IMR-90 (cell line): ENCODE data around the gene TRPM1. TPM values are rescaled to one million over a fixed set of nuclear protein-coding genes. Genes with fewer than 3 reads are reported as not detected.

Source experiments
- ATAC-seq: fragments of 200-7000 bp; cut with Tn5 transposase; 2 replicates; pipeline ENCODE4 v1.9.1; 2020; ENCODE audit warnings: low read depth, mild to moderate bottlenecking, moderate library complexity
- BruUV-seq: library from RNA; stranded (reverse); fragments of 400-500 nt; replicated peaks from 2 replicates; lab custom pipeline; 2021; lab: Mats Ljungman, UMichigan
- CTCF ChIA-PET: fragments of 300-600 bp; formaldehyde crosslinking; extraction: SDS; loops from one replicate; lab custom pipeline; 2021; ENCODE audit warnings: antibody characterized with exemption; lab: Yijun Ruan, JAX
- POLR2A ChIA-PET: fragments of 300-600 bp; sonication (Branson Sonifier 250); formaldehyde crosslinking; loops from one replicate; lab custom pipeline; 2022; ENCODE audit warnings: antibody characterized with exemption; ENCODE audit not compliant: unreplicated experiment; lab: Charles Lee
- DNase-seq: peaks from one replicate; pipeline ENCODE4 v3.0.0; 2013
- H2AFZ ChIP-seq: replicated peaks from 2 replicates; pipeline ENCODE3; 2013; ENCODE audit warnings: low read length, mild to moderate bottlenecking; ENCODE audit not compliant: poor library complexity
- H2AK5ac ChIP-seq: 2 replicates; pipeline ENCODE4 v1.6.1; 2013; ENCODE audit warnings: low read depth, low read length, inconsistent platforms
- H2AK9ac ChIP-seq: replicated peaks from 2 replicates; pipeline ENCODE3; 2013; ENCODE audit warnings: mild to moderate bottlenecking, low read depth, low read length, moderate library complexity; ENCODE audit not compliant: poor library complexity
- H2BK120ac ChIP-seq: 2 replicates; pipeline ENCODE4 v1.6.1; 2013; ENCODE audit warnings: low read depth, low read length, inconsistent platforms
- H2BK15ac ChIP-seq: 3 replicates; pipeline ENCODE4 v1.6.1; 2013; ENCODE audit warnings: low read depth, low read length, inconsistent platforms
- H2BK20ac ChIP-seq: 2 replicates; pipeline ENCODE4 v1.6.1; 2013; ENCODE audit warnings: low read depth, mild to moderate bottlenecking, inconsistent platforms, low read length, moderate library complexity
- H2BK5ac ChIP-seq: 2 replicates; pipeline ENCODE4 v1.6.1; 2013; ENCODE audit warnings: mild to moderate bottlenecking, low read depth, low read length, inconsistent platforms; ENCODE audit not compliant: poor library complexity, severe bottlenecking
- H3K14ac ChIP-seq: replicated peaks from 2 replicates; pipeline ENCODE4 v1.6.1; 2013; ENCODE audit warnings: low read depth, low read length, inconsistent platforms
- H3K18ac ChIP-seq: 2 replicates; pipeline ENCODE4 v1.6.1; 2013; ENCODE audit warnings: low read depth, low read length, control low read depth
- H3K23ac ChIP-seq: 2 replicates; pipeline ENCODE4 v1.6.1; 2013; ENCODE audit warnings: low read depth, low read length, inconsistent platforms
- H3K27ac ChIP-seq: 2 replicates; pipeline ENCODE4 v1.5.1; 2013; ENCODE audit warnings: mild to moderate bottlenecking, control low read depth, low read length; ENCODE audit not compliant: insufficient read depth
- H3K27me3 ChIP-seq: 2 replicates; pipeline ENCODE4 v1.6.1; 2013; ENCODE audit warnings: low read length; ENCODE audit not compliant: control insufficient read depth, insufficient read depth
- H3K36me3 ChIP-seq: 2 replicates; pipeline ENCODE4 v1.6.1; 2013; ENCODE audit warnings: low read length, mixed read lengths; ENCODE audit not compliant: control insufficient read depth, insufficient read depth
- H3K4ac ChIP-seq: 2 replicates; pipeline ENCODE4 v1.6.1; 2013; ENCODE audit warnings: low read depth, low read length, inconsistent platforms
- H3K4me1 ChIP-seq: 2 replicates; pipeline ENCODE4 v1.6.1; 2013; ENCODE audit warnings: low read length, mixed read lengths; ENCODE audit not compliant: control insufficient read depth, insufficient read depth
- H3K4me2 ChIP-seq: 2 replicates; pipeline ENCODE4 v1.6.1; 2013; ENCODE audit warnings: low read depth, mild to moderate bottlenecking, control low read depth, low read length, moderate library complexity
- H3K4me3 ChIP-seq: 2 replicates; pipeline ENCODE4 v1.5.1; 2013; ENCODE audit warnings: low read depth, mild to moderate bottlenecking, control low read depth, low read length, moderate library complexity; ENCODE audit not compliant: insufficient read depth
- H3K56ac ChIP-seq: 2 replicates; pipeline ENCODE4 v1.6.1; 2013; ENCODE audit warnings: low read length, inconsistent platforms; ENCODE audit not compliant: insufficient read depth; ENCODE audit errors: extremely low read depth
- H3K79me1 ChIP-seq, 2 experiments: 2 replicates each; pipeline ENCODE4 v1.6.1; 2013; ENCODE audit warnings: low read length in 2 of 2, inconsistent platforms in 1 of 2, low read depth in 1 of 2
- H3K9ac ChIP-seq: 2 replicates; pipeline ENCODE4 v1.6.1; 2013; ENCODE audit warnings: low read depth, low read length, control low read depth
- H3K9me1 ChIP-seq: 2 replicates; pipeline ENCODE4 v1.6.1; 2013; ENCODE audit warnings: low read length, inconsistent platforms; ENCODE audit not compliant: insufficient read depth
- H3K9me3 ChIP-seq: 2 replicates; pipeline ENCODE4 v1.6.1; 2013; ENCODE audit warnings: low read length; ENCODE audit not compliant: control insufficient read depth, insufficient read depth
- H4K20me1 ChIP-seq: 2 replicates; pipeline ENCODE4 v1.6.1; 2013; ENCODE audit warnings: low read length, inconsistent platforms; ENCODE audit not compliant: insufficient read depth
- H4K5ac ChIP-seq: 2 replicates; pipeline ENCODE4 v1.6.1; 2013; ENCODE audit warnings: mild to moderate bottlenecking, low read depth, low read length, control low read depth
- H4K8ac ChIP-seq, 2 experiments: 2 replicates each; pipeline ENCODE4 v1.6.1; 2013; ENCODE audit warnings: low read depth in 2 of 2, low read length in 2 of 2, control low read depth in 1 of 2, inconsistent platforms in 1 of 2
- H4K91ac ChIP-seq: 2 replicates; pipeline ENCODE4 v1.6.1; 2013; ENCODE audit warnings: low read depth, low read length, inconsistent platforms; ENCODE audit not compliant: insufficient read depth
- FOS ChIP-seq: fragments of 150-350 bp; IDR thresholded peaks from 2 replicates; pipeline ENCODE4 v1.6.1; 2016; ENCODE audit warnings: low read depth, low read length
- WGBS, 2 experiments: methylation state at CpG; one replicate each; pipeline versions ENCODE4 v1.1.5 to v1.1.7; 2013; ENCODE audit warnings: missing lambda C conversion rate in 2 of 2; ENCODE audit not compliant: insufficient read length in 1 of 2; ENCODE audit errors: extremely low coverage in 2 of 2; 5-methylcytosine and 5-hydroxymethylcytosine counted together
- dilution Hi-C: fragments of 300-500 bp; cut with HindIII; formaldehyde crosslinking; loops from one replicate; pipeline ENCODE4 v1.14.3; 2018; ENCODE audit warnings: low sequenced_read_pairs; ENCODE audit not compliant: unreplicated experiment
- in situ Hi-C: fragments of 300-500 bp; cut with MboI; formaldehyde crosslinking; loops from 3 replicates; pipeline ENCODE4 v1.14.3; 2019; ENCODE audit warnings: low sequenced_read_pairs, inconsistent platforms, mixed read lengths
- intact Hi-C: fragments of 100-400 bp; cut with micrococcal nuclease; formaldehyde crosslinking; loops from 2 replicates; pipeline ENCODE4 v1.10.0; 2022
- polyA plus RNA-seq, 3 experiments: library from polyadenylated mRNA; depleted of rRNA; stranded (reverse); fragments of >200 nt; gene quantifications; 2 replicates each; pipeline ENCODE4 v1.2.3, GENCODE V29; 2012; ENCODE audit warnings: low replicate concordance in 1 of 3
- total RNA-seq: library from RNA; depleted of rRNA; stranded (reverse); fragments of >200 nt; gene quantifications from 2 replicates; pipeline ENCODE4 v1.2.3, GENCODE V29; 2012

Gene TRPM1
- total and polyA plus RNA-seq, 2 of the 4 experiments (the other 2 are of a cell fraction): not detected

DNA sequence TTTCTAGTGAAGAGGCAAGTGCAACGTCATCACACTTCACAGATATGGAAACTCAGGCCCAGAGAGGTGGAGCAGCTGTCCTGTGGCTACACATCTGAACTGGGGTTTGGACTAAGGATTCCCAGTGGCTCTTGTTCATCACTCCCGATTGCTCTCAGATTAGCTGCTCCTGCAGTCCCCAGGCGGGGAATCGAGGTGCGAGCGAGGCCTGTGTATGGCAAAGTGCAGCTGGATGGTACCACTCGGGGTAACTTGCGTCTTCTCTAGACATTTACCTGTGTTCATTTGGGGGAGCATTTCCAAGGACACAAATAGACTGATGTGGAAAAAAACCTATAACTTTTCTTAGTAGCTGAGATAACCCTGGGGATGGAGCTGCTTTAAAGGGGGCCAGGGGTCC is 45.9 kb upstream of the TRPM1 start:
- Histone ChIP-seq H2BK20ac (no peak overlapping the region), H4K91ac (no peak overlapping the region), H3K27me3 (peaks cover 35% of the 10 kb centered on the region), H3K4ac (no peak overlapping the region), H4K20me1 (no peaks in the 10 kb centered on the region), H3K9ac (no peak overlapping the region), H2BK5ac (no peak overlapping the region), H3K27ac (no peak overlapping the region), H2BK15ac (no peak overlapping the region), H3K4me2 (no peak overlapping the region), H3K4me1 (no peaks in the 10 kb centered on the region), H3K79me1 (no peaks in the 10 kb centered on the region), H3K56ac (no peak overlapping the region), H3K23ac (no peak overlapping the region), H4K8ac (no peak overlapping the region), H2AFZ (no peak overlapping the region), H3K9me1 (no peaks in the 10 kb centered on the region), H3K14ac (no peak overlapping the region), H4K5ac (no peak overlapping the region), H3K36me3 (no peaks in the 10 kb centered on the region), H2BK120ac (no peak overlapping the region), H2AK9ac (no peak overlapping the region), H2AK5ac (no peak overlapping the region), H3K4me3 (no peak overlapping the region), H3K18ac (no peak overlapping the region), H3K9me3 (no peaks in the 10 kb centered on the region)
- dilution Hi-C loops (no loop called here), in situ Hi-C loops (no loop called here), intact Hi-C loops (no loop called here)
- 67% methylated on average over 1 of the region's 8 CpGs; no CpG with 5 or more reads in 1 of the 2 experiments for WGBS, 2 experiments
- ChIA-PET POLR2A (no interaction called here), CTCF (no interaction called here)
- TF ChIP-seq FOS: no peak
- DNase-seq: no peak
- BruUV-seq: no TSS peak
- ATAC-seq: no peak
